Cardiac muscle cell (in vitro differentiated cells and primary cell): ENCODE measurements around the gene TMEM214. TPM values are rescaled to one million over a fixed set of nuclear protein-coding genes. Genes with fewer than 3 reads are reported as not detected.
A peak's percentile ranks its signal among the peaks of the same experiment; 100 is the strongest.

Source experiments
- DNase-seq, 2 donors: peaks; one replicate each; pipeline versions ENCODE4 v3.0.0 to v3.0.0-alpha.2; 2010 to 2017; ENCODE audit warnings: low read depth in 1 of 2, low spot score in 1 of 2
- H3K27ac ChIP-seq: fragments of 200-600 bp; sonication (generic); 2 replicates; pipeline ENCODE4 v1.5.1; 2016
- H3K27me3 ChIP-seq: fragments of 200-600 bp; sonication (generic); 2 replicates; pipeline ENCODE4 v1.6.0; 2016; ENCODE audit warnings: control low read depth
- H3K36me3 ChIP-seq: fragments of 200-600 bp; sonication (generic); 2 replicates; pipeline ENCODE4 v1.5.1; 2016; ENCODE audit warnings: control low read depth
- H3K4me1 ChIP-seq: fragments of 200-600 bp; sonication (generic); 2 replicates; pipeline ENCODE4 v1.8.1; 2017; ENCODE audit warnings: low read depth, mild to moderate bottlenecking, mixed run types
- H3K4me3 ChIP-seq: fragments of 200-600 bp; sonication (generic); 2 replicates; pipeline ENCODE4 v1.5.1; 2016; ENCODE audit warnings: mild to moderate bottlenecking
- H3K9me3 ChIP-seq: fragments of 200-600 bp; sonication (generic); 2 replicates; pipeline ENCODE4 v1.5.1; 2017; ENCODE audit warnings: low read depth, mild to moderate bottlenecking, control low read depth
- polyA plus RNA-seq: library from polyadenylated mRNA; unstranded; fragments of >200 nt; fragmentation: Nextera tagmentation; extraction: Ambion mirVana; gene quantifications from 2 replicates; pipeline ENCODE4 v1.2.1, GENCODE V29; 2016
- total RNA-seq: library from RNA; depleted of rRNA; stranded (reverse); fragments of >200 nt; gene quantifications from 2 replicates; pipeline ENCODE4 v1.2.3, GENCODE V29; 2016
- TF ChIP-seq, protein P1 (sequence below): IDR thresholded peaks from 2 replicates; pipeline ENCODE4 v1.5.1; 2012; ENCODE audit warnings: low read depth, mild to moderate bottlenecking, low read length

TMEM214 gene
- total and polyA plus RNA-seq, 2 experiments from 2014 or later = 38.9 to 66.3 TPM

DNA sequence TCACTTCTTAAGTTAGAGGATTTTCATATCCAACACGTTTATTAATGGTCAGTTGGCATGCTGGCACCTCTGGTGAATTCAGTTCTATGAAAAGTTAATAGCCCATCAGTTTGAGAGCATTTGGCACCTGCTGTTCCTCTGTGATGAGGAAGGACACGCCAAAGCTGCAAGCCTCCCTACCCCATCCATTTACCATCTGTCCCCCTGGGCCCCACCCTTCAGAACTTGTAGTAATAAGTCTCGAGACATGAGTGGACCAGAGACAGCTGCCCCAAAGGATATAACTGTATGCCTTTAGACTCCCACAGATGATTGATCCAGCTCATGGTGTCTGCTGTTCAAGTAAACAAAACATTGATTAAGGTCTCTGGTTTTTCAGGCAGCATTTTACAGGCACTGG lies 32.4 kb downstream of the TMEM214 start:
- DNase-seq = no peak
- no peak overlapping the region for H3K27ac ChIP-seq
- no peaks in the 10 kb centered on the region for H3K9me3 ChIP-seq
- H3K27me3 ChIP-seq = no peaks in the 10 kb centered on the region
- H3K4me1 ChIP-seq = peaks cover 2% of the 10 kb centered on the region
- no peak overlapping the region for H3K4me3 ChIP-seq
- TF ChIP-seq, protein P1, sequence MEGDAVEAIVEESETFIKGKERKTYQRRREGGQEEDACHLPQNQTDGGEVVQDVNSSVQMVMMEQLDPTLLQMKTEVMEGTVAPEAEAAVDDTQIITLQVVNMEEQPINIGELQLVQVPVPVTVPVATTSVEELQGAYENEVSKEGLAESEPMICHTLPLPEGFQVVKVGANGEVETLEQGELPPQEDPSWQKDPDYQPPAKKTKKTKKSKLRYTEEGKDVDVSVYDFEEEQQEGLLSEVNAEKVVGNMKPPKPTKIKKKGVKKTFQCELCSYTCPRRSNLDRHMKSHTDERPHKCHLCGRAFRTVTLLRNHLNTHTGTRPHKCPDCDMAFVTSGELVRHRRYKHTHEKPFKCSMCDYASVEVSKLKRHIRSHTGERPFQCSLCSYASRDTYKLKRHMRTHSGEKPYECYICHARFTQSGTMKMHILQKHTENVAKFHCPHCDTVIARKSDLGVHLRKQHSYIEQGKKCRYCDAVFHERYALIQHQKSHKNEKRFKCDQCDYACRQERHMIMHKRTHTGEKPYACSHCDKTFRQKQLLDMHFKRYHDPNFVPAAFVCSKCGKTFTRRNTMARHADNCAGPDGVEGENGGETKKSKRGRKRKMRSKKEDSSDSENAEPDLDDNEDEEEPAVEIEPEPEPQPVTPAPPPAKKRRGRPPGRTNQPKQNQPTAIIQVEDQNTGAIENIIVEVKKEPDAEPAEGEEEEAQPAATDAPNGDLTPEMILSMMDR = no peak
- H3K36me3 ChIP-seq = peaks cover 21% of the 10 kb centered on the region

DNA sequence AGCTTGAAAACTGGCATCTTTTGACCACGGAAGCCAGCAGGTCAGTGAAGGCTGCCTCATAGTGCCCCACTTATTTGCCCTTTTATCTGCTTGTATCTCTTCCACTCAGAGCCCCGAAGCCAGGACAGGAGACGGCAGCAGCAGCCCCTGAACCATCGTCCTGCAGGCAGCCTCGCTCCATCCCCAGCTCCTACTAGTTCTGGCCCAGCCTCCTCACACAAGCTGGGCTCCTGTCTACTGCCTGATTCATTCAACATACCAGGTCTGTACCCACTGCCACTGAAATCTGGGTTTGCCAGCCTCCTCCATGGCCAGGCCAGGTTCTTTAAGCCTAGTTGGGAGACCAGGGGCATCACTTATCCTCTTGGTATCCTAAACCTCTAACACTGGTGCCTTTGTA lies 34.6 kb downstream of the TMEM214 start:
- TF ChIP-seq, protein P1 = no peak
- Histone ChIP-seq H3K4me1 (peaks cover 11% of the 10 kb centered on the region), H3K27me3 (no peaks in the 10 kb centered on the region), H3K27ac (no peak overlapping the region), H3K4me3 (no peak overlapping the region), H3K9me3 (no peaks in the 10 kb centered on the region), H3K36me3 (peaks cover 17% of the 10 kb centered on the region)
- DNase-seq = no peak

DNA sequence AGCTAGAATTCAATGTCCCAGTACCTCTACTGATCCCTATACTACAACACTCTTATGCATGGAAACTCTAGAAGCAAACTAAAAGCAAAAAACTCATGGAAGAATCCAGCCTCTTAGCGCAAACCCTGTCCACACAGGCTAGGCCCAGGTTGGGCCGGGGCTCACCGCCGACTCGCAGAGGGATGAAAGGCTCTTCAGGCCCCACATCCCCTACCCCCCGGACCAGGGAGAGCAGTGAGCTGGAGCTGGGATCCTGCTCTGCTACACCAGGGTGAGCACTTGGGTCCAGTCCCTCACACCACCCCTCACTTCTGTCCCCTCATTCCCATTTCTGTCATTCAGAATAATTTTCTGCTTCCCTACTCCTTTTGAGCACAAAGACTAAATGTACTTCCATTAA lies 36.7 kb downstream of the TMEM214 start:
- no peaks in the 10 kb centered on the region for H3K9me3 ChIP-seq
- H3K27ac ChIP-seq = peak overlapping the region; percentile 21
- no peak for DNase-seq
- no peaks in the 10 kb centered on the region for H3K27me3 ChIP-seq
- peaks cover 17% of the 10 kb centered on the region for H3K36me3 ChIP-seq
- H3K4me1 ChIP-seq = peaks cover 24% of the 10 kb centered on the region
- TF ChIP-seq, protein P1 = no peak
- H3K4me3 ChIP-seq = no peak overlapping the region

- H3K9me3 ChIP-seq = no peaks in the 10 kb centered on the region
- H3K27me3 ChIP-seq = no peaks in the 10 kb centered on the region
- DNase-seq = no peak
- TF ChIP-seq, protein P1 = no peak
- peak overlapping the region; percentile 21 for H3K27ac ChIP-seq
- peaks cover 17% of the 10 kb centered on the region for H3K36me3 ChIP-seq
- H3K4me3 ChIP-seq = peak overlapping the region; percentile 84
- peaks cover 24% of the 10 kb centered on the region for H3K4me1 ChIP-seq
Measured at GRCh38 chr2:27069961-27070618, 37.3 kb downstream of the TMEM214 start.

DNA sequence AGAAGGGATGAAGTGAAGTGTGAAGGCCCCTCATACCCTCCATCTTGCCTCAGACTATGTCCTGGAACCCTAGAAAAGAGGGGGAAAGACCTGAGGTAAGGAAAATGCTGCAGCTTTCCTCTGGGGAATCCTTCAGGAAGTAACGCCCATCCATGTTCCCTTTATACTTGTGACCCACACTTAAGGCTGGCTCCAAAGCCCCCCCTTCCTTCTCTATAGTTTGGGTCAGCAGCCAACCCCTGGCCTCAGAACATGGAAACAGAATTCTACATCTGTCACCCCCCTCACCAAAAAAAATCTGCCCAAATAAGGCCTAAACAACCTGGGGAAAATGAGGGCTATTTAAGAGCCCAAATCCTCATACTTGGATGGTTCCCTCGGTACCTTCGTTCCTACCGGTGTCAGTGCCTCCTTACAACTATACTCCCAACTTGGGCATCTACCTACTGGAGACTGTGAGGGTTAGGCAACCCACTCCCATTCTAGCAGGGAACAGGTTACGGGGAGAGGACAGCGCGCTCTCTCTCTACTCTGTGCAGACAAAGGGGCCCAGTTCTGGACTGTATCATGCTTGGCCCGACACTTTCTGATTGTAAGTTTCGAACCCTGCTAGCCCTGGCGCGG lies 38.0 kb downstream of the TMEM214 start:
- no peaks in the 10 kb centered on the region for H3K27me3 ChIP-seq
- TF ChIP-seq, protein P1 = no peak
- peaks cover 17% of the 10 kb centered on the region for H3K36me3 ChIP-seq
- peak overlapping the region; percentile 100 for H3K27ac ChIP-seq
- H3K9me3 ChIP-seq = no peaks in the 10 kb centered on the region
- peak overlapping the region; percentile 84 for H3K4me3 ChIP-seq
- no peak for DNase-seq
- H3K4me1 ChIP-seq = peaks cover 24% of the 10 kb centered on the region
